K562 (cell line): Measurements from ENCODE around the gene CPSF4L. TPM values are rescaled to one million over a fixed set of nuclear protein-coding genes. Genes with fewer than 3 reads are reported as not detected.

ENCODE experiments used
- BACH1 ChIP-seq: fragments of 200-800 bp; sonication (Bioruptor generic); IDR thresholded peaks from 2 replicates; pipeline ENCODE4 v1.6.1; 2016; ENCODE audit warnings: missing genetic modification characterization, missing compliant biosample characterization
- FOXP1 ChIP-seq: sonication (generic); formaldehyde crosslinking; IDR thresholded peaks from 2 replicates; pipeline ENCODE4 v1.8.0; 2022; ENCODE audit warnings: mild to moderate bottlenecking, missing genetic modification reagents
- RBM14 ChIP-seq: fragments of 200-400 bp; formaldehyde crosslinking; IDR thresholded peaks from 2 replicates; pipeline ENCODE4 v1.6.1; 2018; ENCODE audit warnings: low read depth, mild to moderate bottlenecking, low read length, moderate library complexity, borderline replicate concordance; ENCODE audit not compliant: insufficient read depth
- RBM39 ChIP-seq: fragments of 200-400 bp; formaldehyde crosslinking; optimal IDR thresholded peaks from 2 replicates; pipeline ENCODE3; 2018; ENCODE audit warnings: low read depth, low read length
- SETDB1 ChIP-seq: IDR thresholded peaks from one replicate; pipeline ENCODE4 v1.6.1; 2012; ENCODE audit warnings: low read length, control low read depth, inconsistent platforms
- ZSCAN32 ChIP-seq: fragments of 450-650 bp; formaldehyde crosslinking; IDR thresholded peaks from 2 replicates; pipeline ENCODE4 v1.4.0; 2020; ENCODE audit warnings: mild to moderate bottlenecking, moderate library complexity
- polyA plus RNA-seq, 8 experiments: library from polyadenylated mRNA; depleted of rRNA in 4 of 8; stranded (reverse) in 5 of 8; unstranded in 3 of 8; fragments of >200 nt; fragmentation: Nextera tagmentation in 2 of 8; fragmentation: Illumina TruSeq in 1 of 8; extraction: Ambion mirVana in 2 of 8; extraction: Trizol in 1 of 8; gene quantifications; 2 replicates each; pipeline versions ENCODE4 v1.2.1 to v1.2.3, GENCODE V29; 2011 to 2014; ENCODE audit warnings: inconsistent platforms in 1 of 8, missing spikeins in 1 of 8
- total RNA-seq, 7 experiments: library from RNA; depleted of rRNA in 6 of 7; stranded (reverse); fragments of >200 nt in 6 of 7; fragmentation: Illumina TruSeq in 2 of 7; extraction: Trizol in 2 of 7; gene quantifications; 2 replicates each; pipeline versions ENCODE4 v1.2.1 to v1.2.3, GENCODE V29; 2011 to 2021; ENCODE audit warnings: low replicate concordance in 1 of 7
- TF ChIP-seq, protein P1 (sequence below): fragments of 450-650 bp; IDR thresholded peaks from 2 replicates; pipeline ENCODE4 v1.6.1; 2016; ENCODE audit warnings: borderline replicate concordance
- TF ChIP-seq, protein P2 (sequence below): fragments of 450-650 bp; IDR thresholded peaks from 2 replicates; pipeline ENCODE4 v1.6.1; 2016; ENCODE audit warnings: mild to moderate bottlenecking, moderate library complexity
- TF ChIP-seq, protein P3 (sequence below): fragments of 250-450 bp; sonication (Bioruptor Pico); IDR thresholded peaks from 2 replicates; pipeline ENCODE4 v1.4.0; 2020

The CPSF4L gene
- total and polyA plus RNA-seq, 9 of the 15 experiments (the other 6 are each of a cell fraction or from before 2014, with no cell fraction given): not detected

DNA sequence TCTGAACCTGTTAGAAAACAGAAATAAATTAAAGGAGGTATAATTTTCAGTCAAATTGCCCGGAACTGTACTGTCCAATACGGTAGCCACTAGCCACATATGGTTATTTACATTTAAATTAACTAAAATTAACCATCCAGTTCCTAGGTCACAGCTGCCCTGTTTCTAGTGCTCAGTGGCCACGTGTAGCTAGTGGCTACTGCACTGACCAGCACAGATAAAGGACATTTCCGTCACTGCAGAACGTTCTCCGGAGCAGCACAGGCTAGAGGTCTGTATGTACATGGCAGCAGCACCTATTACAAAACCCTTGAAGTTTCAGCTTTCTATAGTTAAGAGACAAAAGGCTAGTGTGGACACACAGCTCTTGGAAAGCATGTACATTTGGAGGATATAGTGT, 33.7 kb downstream of the CPSF4L start (continued):
- TF ChIP-seq, protein P1, sequence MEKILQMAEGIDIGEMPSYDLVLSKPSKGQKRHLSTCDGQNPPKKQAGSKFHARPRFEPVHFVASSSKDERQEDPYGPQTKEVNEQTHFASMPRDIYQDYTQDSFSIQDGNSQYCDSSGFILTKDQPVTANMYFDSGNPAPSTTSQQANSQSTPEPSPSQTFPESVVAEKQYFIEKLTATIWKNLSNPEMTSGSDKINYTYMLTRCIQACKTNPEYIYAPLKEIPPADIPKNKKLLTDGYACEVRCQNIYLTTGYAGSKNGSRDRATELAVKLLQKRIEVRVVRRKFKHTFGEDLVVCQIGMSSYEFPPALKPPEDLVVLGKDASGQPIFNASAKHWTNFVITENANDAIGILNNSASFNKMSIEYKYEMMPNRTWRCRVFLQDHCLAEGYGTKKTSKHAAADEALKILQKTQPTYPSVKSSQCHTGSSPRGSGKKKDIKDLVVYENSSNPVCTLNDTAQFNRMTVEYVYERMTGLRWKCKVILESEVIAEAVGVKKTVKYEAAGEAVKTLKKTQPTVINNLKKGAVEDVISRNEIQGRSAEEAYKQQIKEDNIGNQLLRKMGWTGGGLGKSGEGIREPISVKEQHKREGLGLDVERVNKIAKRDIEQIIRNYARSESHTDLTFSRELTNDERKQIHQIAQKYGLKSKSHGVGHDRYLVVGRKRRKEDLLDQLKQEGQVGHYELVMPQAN: 0 out of 2 replicates have a peak, but pooled peaks have one; percentile 28
- TF ChIP-seq FOXP1 (CRISPR knock-in tag) (no peak), RBM14 (no peak), RBM39 (no peak), ZSCAN32 (CRISPR knock-in tag) (no peak), BACH1 (tag) (no peak), SETDB1 (no peak)
- TF ChIP-seq, protein P2, sequence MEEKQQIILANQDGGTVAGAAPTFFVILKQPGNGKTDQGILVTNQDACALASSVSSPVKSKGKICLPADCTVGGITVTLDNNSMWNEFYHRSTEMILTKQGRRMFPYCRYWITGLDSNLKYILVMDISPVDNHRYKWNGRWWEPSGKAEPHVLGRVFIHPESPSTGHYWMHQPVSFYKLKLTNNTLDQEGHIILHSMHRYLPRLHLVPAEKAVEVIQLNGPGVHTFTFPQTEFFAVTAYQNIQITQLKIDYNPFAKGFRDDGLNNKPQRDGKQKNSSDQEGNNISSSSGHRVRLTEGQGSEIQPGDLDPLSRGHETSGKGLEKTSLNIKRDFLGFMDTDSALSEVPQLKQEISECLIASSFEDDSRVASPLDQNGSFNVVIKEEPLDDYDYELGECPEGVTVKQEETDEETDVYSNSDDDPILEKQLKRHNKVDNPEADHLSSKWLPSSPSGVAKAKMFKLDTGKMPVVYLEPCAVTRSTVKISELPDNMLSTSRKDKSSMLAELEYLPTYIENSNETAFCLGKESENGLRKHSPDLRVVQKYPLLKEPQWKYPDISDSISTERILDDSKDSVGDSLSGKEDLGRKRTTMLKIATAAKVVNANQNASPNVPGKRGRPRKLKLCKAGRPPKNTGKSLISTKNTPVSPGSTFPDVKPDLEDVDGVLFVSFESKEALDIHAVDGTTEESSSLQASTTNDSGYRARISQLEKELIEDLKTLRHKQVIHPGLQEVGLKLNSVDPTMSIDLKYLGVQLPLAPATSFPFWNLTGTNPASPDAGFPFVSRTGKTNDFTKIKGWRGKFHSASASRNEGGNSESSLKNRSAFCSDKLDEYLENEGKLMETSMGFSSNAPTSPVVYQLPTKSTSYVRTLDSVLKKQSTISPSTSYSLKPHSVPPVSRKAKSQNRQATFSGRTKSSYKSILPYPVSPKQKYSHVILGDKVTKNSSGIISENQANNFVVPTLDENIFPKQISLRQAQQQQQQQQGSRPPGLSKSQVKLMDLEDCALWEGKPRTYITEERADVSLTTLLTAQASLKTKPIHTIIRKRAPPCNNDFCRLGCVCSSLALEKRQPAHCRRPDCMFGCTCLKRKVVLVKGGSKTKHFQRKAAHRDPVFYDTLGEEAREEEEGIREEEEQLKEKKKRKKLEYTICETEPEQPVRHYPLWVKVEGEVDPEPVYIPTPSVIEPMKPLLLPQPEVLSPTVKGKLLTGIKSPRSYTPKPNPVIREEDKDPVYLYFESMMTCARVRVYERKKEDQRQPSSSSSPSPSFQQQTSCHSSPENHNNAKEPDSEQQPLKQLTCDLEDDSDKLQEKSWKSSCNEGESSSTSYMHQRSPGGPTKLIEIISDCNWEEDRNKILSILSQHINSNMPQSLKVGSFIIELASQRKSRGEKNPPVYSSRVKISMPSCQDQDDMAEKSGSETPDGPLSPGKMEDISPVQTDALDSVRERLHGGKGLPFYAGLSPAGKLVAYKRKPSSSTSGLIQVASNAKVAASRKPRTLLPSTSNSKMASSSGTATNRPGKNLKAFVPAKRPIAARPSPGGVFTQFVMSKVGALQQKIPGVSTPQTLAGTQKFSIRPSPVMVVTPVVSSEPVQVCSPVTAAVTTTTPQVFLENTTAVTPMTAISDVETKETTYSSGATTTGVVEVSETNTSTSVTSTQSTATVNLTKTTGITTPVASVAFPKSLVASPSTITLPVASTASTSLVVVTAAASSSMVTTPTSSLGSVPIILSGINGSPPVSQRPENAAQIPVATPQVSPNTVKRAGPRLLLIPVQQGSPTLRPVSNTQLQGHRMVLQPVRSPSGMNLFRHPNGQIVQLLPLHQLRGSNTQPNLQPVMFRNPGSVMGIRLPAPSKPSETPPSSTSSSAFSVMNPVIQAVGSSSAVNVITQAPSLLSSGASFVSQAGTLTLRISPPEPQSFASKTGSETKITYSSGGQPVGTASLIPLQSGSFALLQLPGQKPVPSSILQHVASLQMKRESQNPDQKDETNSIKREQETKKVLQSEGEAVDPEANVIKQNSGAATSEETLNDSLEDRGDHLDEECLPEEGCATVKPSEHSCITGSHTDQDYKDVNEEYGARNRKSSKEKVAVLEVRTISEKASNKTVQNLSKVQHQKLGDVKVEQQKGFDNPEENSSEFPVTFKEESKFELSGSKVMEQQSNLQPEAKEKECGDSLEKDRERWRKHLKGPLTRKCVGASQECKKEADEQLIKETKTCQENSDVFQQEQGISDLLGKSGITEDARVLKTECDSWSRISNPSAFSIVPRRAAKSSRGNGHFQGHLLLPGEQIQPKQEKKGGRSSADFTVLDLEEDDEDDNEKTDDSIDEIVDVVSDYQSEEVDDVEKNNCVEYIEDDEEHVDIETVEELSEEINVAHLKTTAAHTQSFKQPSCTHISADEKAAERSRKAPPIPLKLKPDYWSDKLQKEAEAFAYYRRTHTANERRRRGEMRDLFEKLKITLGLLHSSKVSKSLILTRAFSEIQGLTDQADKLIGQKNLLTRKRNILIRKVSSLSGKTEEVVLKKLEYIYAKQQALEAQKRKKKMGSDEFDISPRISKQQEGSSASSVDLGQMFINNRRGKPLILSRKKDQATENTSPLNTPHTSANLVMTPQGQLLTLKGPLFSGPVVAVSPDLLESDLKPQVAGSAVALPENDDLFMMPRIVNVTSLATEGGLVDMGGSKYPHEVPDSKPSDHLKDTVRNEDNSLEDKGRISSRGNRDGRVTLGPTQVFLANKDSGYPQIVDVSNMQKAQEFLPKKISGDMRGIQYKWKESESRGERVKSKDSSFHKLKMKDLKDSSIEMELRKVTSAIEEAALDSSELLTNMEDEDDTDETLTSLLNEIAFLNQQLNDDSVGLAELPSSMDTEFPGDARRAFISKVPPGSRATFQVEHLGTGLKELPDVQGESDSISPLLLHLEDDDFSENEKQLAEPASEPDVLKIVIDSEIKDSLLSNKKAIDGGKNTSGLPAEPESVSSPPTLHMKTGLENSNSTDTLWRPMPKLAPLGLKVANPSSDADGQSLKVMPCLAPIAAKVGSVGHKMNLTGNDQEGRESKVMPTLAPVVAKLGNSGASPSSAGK: peak; percentile 57; the same call in 1 of the 2 replicates
- TF ChIP-seq, protein P3, sequence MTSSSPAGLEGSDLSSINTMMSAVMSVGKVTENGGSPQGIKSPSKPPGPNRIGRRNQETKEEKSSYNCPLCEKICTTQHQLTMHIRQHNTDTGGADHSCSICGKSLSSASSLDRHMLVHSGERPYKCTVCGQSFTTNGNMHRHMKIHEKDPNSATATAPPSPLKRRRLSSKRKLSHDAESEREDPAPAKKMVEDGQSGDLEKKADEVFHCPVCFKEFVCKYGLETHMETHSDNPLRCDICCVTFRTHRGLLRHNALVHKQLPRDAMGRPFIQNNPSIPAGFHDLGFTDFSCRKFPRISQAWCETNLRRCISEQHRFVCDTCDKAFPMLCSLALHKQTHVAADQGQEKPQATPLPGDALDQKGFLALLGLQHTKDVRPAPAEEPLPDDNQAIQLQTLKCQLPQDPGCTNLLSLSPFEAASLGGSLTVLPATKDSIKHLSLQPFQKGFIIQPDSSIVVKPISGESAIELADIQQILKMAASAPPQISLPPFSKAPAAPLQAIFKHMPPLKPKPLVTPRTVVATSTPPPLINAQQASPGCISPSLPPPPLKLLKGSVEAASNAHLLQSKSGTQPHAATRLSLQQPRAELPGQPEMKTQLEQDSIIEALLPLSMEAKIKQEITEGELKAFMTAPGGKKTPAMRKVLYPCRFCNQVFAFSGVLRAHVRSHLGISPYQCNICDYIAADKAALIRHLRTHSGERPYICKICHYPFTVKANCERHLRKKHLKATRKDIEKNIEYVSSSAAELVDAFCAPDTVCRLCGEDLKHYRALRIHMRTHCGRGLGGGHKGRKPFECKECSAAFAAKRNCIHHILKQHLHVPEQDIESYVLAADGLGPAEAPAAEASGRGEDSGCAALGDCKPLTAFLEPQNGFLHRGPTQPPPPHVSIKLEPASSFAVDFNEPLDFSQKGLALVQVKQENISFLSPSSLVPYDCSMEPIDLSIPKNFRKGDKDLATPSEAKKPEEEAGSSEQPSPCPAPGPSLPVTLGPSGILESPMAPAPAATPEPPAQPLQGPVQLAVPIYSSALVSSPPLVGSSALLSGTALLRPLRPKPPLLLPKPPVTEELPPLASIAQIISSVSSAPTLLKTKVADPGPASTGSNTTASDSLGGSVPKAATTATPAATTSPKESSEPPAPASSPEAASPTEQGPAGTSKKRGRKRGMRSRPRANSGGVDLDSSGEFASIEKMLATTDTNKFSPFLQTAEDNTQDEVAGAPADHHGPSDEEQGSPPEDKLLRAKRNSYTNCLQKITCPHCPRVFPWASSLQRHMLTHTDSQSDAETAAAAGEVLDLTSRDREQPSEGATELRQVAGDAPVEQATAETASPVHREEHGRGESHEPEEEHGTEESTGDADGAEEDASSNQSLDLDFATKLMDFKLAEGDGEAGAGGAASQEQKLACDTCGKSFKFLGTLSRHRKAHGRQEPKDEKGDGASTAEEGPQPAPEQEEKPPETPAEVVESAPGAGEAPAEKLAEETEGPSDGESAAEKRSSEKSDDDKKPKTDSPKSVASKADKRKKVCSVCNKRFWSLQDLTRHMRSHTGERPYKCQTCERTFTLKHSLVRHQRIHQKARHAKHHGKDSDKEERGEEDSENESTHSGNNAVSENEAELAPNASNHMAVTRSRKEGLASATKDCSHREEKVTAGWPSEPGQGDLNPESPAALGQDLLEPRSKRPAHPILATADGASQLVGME (CRISPR knock-in tag): no peak
